GM23338 (cell line): ENCODE measurements around the gene YES1. TPM values are rescaled to one million over a fixed set of nuclear protein-coding genes. Genes with fewer than 3 reads are reported as not detected.

Experiments
- ATAC-seq: fragments of 200-7000 bp; cut with Tn5 transposase; 3 replicates; pipeline ENCODE4 v1.9.1; 2020
- DNase-seq: peaks from one replicate; pipeline ENCODE4 v3.0.0-alpha.2; 2015; ENCODE audit warnings: low spot score
- H2AFZ ChIP-seq: fragments of 200-600 bp; sonication (generic); 2 replicates; pipeline ENCODE4 v1.8.0; 2016; ENCODE audit warnings: antibody characterized with exemption, mild to moderate bottlenecking, moderate library complexity
- H3F3A ChIP-seq: fragments of 200-600 bp; sonication (generic); replicated peaks from 2 replicates; pipeline ENCODE4 v1.8.0; 2017; ENCODE audit warnings: antibody characterized with exemption, mixed run types, low read depth
- H3K27ac ChIP-seq: fragments of 200-600 bp; sonication (generic); 2 replicates; pipeline ENCODE4 v1.6.1; 2016; ENCODE audit warnings: low read depth
- H3K27me3 ChIP-seq: fragments of 200-600 bp; sonication (generic); 2 replicates; pipeline ENCODE4 v1.8.0; 2016; ENCODE audit warnings: mild to moderate bottlenecking, mixed run types, moderate library complexity; ENCODE audit not compliant: insufficient read depth
- H3K36me3 ChIP-seq: fragments of 200-600 bp; sonication (generic); 2 replicates; pipeline ENCODE4 v1.8.0; 2016; ENCODE audit warnings: mild to moderate bottlenecking; ENCODE audit not compliant: insufficient read depth
- H3K4me1 ChIP-seq: fragments of 200-600 bp; sonication (generic); 2 replicates; pipeline ENCODE4 v1.8.0; 2016; ENCODE audit warnings: mild to moderate bottlenecking, moderate library complexity; ENCODE audit not compliant: insufficient read depth
- H3K4me2 ChIP-seq: fragments of 200-600 bp; sonication (generic); 2 replicates; pipeline ENCODE4 v1.7.1; 2017; ENCODE audit warnings: mixed run types
- H3K4me3 ChIP-seq: fragments of 200-600 bp; sonication (generic); 2 replicates; pipeline ENCODE4 v1.6.1; 2016; ENCODE audit warnings: mixed run types
- H3K79me2 ChIP-seq: fragments of 200-600 bp; sonication (generic); replicated peaks from 2 replicates; pipeline ENCODE4 v1.8.0; 2017; ENCODE audit warnings: mild to moderate bottlenecking; ENCODE audit not compliant: insufficient read depth
- H3K9me2 ChIP-seq: fragments of 200-600 bp; sonication (generic); 2 replicates; pipeline ENCODE4 v1.8.0; 2017; ENCODE audit not compliant: insufficient read depth
- H4K20me1 ChIP-seq: fragments of 200-600 bp; sonication (generic); replicated peaks from 2 replicates; pipeline ENCODE4 v1.8.0; 2017; ENCODE audit warnings: mild to moderate bottlenecking; ENCODE audit not compliant: insufficient read depth
- H3K27ac Mint-ChIP-seq: 2 replicates; pipeline ENCODE4 v1.8.0; 2020; ENCODE audit warnings: inconsistent platforms, mild to moderate bottlenecking, moderate library complexity, mixed read lengths
- H3K27me3 Mint-ChIP-seq: 3 replicates; pipeline ENCODE4 v1.8.0; 2022; ENCODE audit warnings: low read depth, mild to moderate bottlenecking, moderate library complexity, mixed read lengths, inconsistent platforms; ENCODE audit not compliant: insufficient read depth, poor library complexity
- H3K36me3 Mint-ChIP-seq: 3 replicates; pipeline ENCODE4 v1.8.0; 2021; ENCODE audit warnings: low read depth, mild to moderate bottlenecking, inconsistent platforms, moderate library complexity, mixed read lengths
- H3K4me1 Mint-ChIP-seq: 3 replicates; pipeline ENCODE4 v1.8.0; 2020; ENCODE audit warnings: mild to moderate bottlenecking, inconsistent platforms, mixed read lengths
- H3K4me3 Mint-ChIP-seq: 3 replicates; pipeline ENCODE4 v1.8.0; 2021; ENCODE audit warnings: moderate library complexity, mild to moderate bottlenecking, inconsistent platforms, mixed read lengths
- H3K9me3 Mint-ChIP-seq: 3 replicates; pipeline ENCODE4 v1.8.0; 2020; ENCODE audit warnings: moderate library complexity, mild to moderate bottlenecking, inconsistent platforms, mixed read lengths
- CREB1 ChIP-seq: fragments of 250-450 bp; sonication (Bioruptor Pico); IDR thresholded peaks from 2 replicates; pipeline ENCODE4 v1.5.0; 2020; ENCODE audit warnings: low read depth, mild to moderate bottlenecking, moderate library complexity
- EZH2 ChIP-seq: fragments of 200-600 bp; sonication (generic); IDR thresholded peaks from one replicate; pipeline ENCODE4 v1.8.0; 2017; ENCODE audit warnings: antibody characterized with exemption, mild to moderate bottlenecking, low read depth; ENCODE audit not compliant: unreplicated experiment
- EZH2phosphoT487 ChIP-seq: fragments of 200-600 bp; sonication (generic); IDR thresholded peaks from one replicate; pipeline ENCODE4 v1.8.1; 2018; ENCODE audit warnings: antibody characterized with exemption; ENCODE audit not compliant: unreplicated experiment
- JUNB ChIP-seq: IDR thresholded peaks from one replicate; pipeline ENCODE4 v1.6.1; 2016; ENCODE audit warnings: antibody characterized with exemption; ENCODE audit not compliant: unreplicated experiment
- NANOG ChIP-seq: IDR thresholded peaks from 2 replicates; pipeline ENCODE4 v1.6.1; 2016; ENCODE audit warnings: antibody characterized with exemption, borderline replicate concordance
- POLR2AphosphoS5 ChIP-seq: IDR thresholded peaks from 2 replicates; pipeline ENCODE4 v1.6.1; 2016; ENCODE audit warnings: antibody characterized with exemption, low read depth
- STAT1 ChIP-seq: IDR thresholded peaks from one replicate; pipeline ENCODE4 v1.6.1; 2016; ENCODE audit warnings: antibody characterized with exemption; ENCODE audit not compliant: unreplicated experiment
- ZNF114 ChIP-seq: fragments of 250-450 bp; sonication (Bioruptor Pico); IDR thresholded peaks from 2 replicates; pipeline ENCODE4 v1.5.0; 2020; ENCODE audit warnings: mild to moderate bottlenecking, moderate library complexity
- ZNF331 ChIP-seq: fragments of 250-450 bp; sonication (Bioruptor Pico); IDR thresholded peaks from 2 replicates; pipeline ENCODE4 v1.5.0; 2020; ENCODE audit warnings: low read depth, mild to moderate bottlenecking, moderate library complexity
- polyA plus RNA-seq: library from polyadenylated mRNA; unstranded; fragments of >200 nt; fragmentation: Nextera tagmentation; extraction: Ambion mirVana; gene quantifications from 2 replicates; pipeline ENCODE4 v1.2.1, GENCODE V29; 2016
- total RNA-seq: library from RNA; depleted of rRNA; stranded (reverse); fragments of >200 nt; shearing (Covaris generic); gene quantifications from 2 replicates; pipeline ENCODE4 v1.2.3, GENCODE V29; 2014
- TF ChIP-seq, protein P1 (sequence below): IDR thresholded peaks from 2 replicates; pipeline ENCODE4 v1.6.1; 2016; ENCODE audit warnings: antibody characterized with exemption
- TF ChIP-seq, protein P2 (sequence below), 2 experiments: fragments of 200-600 bp in 1 of 2; sonication (generic) in 1 of 2; conservative IDR thresholded peaks; 2 replicates each; pipeline versions ENCODE4 v1.5.1 to v1.6.1; 2016 to 2017; ENCODE audit warnings: antibody characterized with exemption in 2 of 2, low read depth in 2 of 2, mild to moderate bottlenecking in 2 of 2, moderate library complexity in 1 of 2
- TF ChIP-seq, protein P3 (sequence below): IDR thresholded peaks from one replicate; pipeline ENCODE4 v1.6.1; 2018; ENCODE audit warnings: antibody characterized with exemption; ENCODE audit not compliant: unreplicated experiment
- TF ChIP-seq, protein P4 (sequence below): fragments of 250-450 bp; sonication (Bioruptor Pico); IDR thresholded peaks from 2 replicates; pipeline ENCODE4 v1.5.0; 2020; ENCODE audit warnings: mild to moderate bottlenecking, moderate library complexity

The YES1 gene
- total and polyA plus RNA-seq, 2 experiments from 2014 or later: 25.4 to 327 TPM

DNA sequence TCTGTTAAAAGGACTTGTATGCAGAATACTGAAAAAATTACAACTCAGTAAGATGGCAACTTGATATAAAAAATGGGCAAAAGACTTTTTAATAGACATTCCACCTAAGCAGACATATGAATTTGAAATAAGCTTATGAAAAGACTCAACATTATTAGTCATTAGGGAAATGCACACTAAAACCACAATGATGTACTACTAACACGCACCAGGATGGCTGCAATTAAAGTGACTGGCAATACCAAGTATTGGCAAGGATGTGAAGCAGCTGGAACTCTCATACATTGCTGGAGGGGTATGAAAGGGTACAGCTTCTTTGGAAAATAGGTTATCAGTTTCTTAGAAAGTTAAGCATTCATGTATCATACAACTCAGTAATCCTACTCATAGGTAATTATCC lies 96.4 kb downstream of the YES1 start (continued):
- TF ChIP-seq, protein P1, sequence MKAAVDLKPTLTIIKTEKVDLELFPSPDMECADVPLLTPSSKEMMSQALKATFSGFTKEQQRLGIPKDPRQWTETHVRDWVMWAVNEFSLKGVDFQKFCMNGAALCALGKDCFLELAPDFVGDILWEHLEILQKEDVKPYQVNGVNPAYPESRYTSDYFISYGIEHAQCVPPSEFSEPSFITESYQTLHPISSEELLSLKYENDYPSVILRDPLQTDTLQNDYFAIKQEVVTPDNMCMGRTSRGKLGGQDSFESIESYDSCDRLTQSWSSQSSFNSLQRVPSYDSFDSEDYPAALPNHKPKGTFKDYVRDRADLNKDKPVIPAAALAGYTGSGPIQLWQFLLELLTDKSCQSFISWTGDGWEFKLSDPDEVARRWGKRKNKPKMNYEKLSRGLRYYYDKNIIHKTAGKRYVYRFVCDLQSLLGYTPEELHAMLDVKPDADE: no peak
- no peak for TF ChIP-seq EZH2
- no peak for TF ChIP-seq STAT1
- TF ChIP-seq NANOG: no peak
- no peak for TF ChIP-seq CREB1 (CRISPR knock-in tag)
- TF ChIP-seq, protein P2, sequence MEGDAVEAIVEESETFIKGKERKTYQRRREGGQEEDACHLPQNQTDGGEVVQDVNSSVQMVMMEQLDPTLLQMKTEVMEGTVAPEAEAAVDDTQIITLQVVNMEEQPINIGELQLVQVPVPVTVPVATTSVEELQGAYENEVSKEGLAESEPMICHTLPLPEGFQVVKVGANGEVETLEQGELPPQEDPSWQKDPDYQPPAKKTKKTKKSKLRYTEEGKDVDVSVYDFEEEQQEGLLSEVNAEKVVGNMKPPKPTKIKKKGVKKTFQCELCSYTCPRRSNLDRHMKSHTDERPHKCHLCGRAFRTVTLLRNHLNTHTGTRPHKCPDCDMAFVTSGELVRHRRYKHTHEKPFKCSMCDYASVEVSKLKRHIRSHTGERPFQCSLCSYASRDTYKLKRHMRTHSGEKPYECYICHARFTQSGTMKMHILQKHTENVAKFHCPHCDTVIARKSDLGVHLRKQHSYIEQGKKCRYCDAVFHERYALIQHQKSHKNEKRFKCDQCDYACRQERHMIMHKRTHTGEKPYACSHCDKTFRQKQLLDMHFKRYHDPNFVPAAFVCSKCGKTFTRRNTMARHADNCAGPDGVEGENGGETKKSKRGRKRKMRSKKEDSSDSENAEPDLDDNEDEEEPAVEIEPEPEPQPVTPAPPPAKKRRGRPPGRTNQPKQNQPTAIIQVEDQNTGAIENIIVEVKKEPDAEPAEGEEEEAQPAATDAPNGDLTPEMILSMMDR (conservative IDR thresholded peaks at IDR 0.05; ENCODE audit: low read depth in 2 of 2): no peak
- TF ChIP-seq, protein P3, sequence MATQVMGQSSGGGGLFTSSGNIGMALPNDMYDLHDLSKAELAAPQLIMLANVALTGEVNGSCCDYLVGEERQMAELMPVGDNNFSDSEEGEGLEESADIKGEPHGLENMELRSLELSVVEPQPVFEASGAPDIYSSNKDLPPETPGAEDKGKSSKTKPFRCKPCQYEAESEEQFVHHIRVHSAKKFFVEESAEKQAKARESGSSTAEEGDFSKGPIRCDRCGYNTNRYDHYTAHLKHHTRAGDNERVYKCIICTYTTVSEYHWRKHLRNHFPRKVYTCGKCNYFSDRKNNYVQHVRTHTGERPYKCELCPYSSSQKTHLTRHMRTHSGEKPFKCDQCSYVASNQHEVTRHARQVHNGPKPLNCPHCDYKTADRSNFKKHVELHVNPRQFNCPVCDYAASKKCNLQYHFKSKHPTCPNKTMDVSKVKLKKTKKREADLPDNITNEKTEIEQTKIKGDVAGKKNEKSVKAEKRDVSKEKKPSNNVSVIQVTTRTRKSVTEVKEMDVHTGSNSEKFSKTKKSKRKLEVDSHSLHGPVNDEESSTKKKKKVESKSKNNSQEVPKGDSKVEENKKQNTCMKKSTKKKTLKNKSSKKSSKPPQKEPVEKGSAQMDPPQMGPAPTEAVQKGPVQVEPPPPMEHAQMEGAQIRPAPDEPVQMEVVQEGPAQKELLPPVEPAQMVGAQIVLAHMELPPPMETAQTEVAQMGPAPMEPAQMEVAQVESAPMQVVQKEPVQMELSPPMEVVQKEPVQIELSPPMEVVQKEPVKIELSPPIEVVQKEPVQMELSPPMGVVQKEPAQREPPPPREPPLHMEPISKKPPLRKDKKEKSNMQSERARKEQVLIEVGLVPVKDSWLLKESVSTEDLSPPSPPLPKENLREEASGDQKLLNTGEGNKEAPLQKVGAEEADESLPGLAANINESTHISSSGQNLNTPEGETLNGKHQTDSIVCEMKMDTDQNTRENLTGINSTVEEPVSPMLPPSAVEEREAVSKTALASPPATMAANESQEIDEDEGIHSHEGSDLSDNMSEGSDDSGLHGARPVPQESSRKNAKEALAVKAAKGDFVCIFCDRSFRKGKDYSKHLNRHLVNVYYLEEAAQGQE: no peak
- TF ChIP-seq POLR2AphosphoS5: no peak
- TF ChIP-seq JUNB: no peak
- TF ChIP-seq EZH2phosphoT487: no peak

DNA sequence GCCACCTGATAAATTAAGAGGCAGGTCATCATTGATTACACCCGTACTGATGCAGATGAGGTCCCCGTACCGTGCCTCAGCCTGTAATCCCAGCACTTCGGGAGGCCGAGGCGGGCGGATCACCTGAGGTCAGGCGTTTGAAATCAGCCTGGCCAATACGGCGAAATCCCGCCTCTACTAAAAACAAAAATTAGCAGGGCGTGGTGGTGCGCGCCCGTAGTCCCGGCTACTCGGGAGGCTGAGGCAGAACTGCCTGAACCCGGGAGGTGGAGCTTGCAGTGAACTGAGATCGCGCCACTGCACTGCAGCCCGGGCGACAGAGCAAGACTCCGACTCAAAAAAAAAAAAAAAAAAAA lies 98.9 kb downstream of the YES1 start:
- H3K27me3 ChIP-seq: 0 out of 2 replicates have a peak, but pooled peaks cover 7% of the 10 kb centered on the region
- H3K4me1 ChIP-seq: peaks cover 6% of the 10 kb centered on the region
- Mint-ChIP-seq H3K9me3 (peaks cover 7% of the 10 kb centered on the region; the same call in 2 of the 3 replicates), H3K36me3 (peaks cover 23% of the 10 kb centered on the region), H3K27ac (no peak overlapping the region), H3K4me3 (peak overlapping the region; percentile 68), H3K27me3 (peaks cover 6% of the 10 kb centered on the region), H3K4me1 (peaks cover 7% of the 10 kb centered on the region)
- peaks cover 25% of the 10 kb centered on the region for H4K20me1 ChIP-seq
- ATAC-seq: no peak
- no peak for DNase-seq
- H3K4me2 ChIP-seq: peak overlapping the region; percentile 78
- H3K27ac ChIP-seq: no peak overlapping the region
- peak overlapping the region; percentile 97 for H2AFZ ChIP-seq
- H3K36me3 ChIP-seq: no peaks in the 10 kb centered on the region; the same call in 1 of the 2 replicates
- H3K4me3 ChIP-seq: peak overlapping the region; percentile 57
- H3K9me2 ChIP-seq: no peaks in the 10 kb centered on the region
- peaks cover 37% of the 10 kb centered on the region for H3K79me2 ChIP-seq
- H3F3A ChIP-seq: peaks cover 5% of the 10 kb centered on the region; the same call in 1 of the 2 replicates
- no peak for TF ChIP-seq JUNB
- no peak for TF ChIP-seq CREB1 (CRISPR knock-in tag)
- TF ChIP-seq ZNF331 (CRISPR knock-in tag): no peak
- TF ChIP-seq EZH2phosphoT487: no peak
- TF ChIP-seq, protein P4, sequence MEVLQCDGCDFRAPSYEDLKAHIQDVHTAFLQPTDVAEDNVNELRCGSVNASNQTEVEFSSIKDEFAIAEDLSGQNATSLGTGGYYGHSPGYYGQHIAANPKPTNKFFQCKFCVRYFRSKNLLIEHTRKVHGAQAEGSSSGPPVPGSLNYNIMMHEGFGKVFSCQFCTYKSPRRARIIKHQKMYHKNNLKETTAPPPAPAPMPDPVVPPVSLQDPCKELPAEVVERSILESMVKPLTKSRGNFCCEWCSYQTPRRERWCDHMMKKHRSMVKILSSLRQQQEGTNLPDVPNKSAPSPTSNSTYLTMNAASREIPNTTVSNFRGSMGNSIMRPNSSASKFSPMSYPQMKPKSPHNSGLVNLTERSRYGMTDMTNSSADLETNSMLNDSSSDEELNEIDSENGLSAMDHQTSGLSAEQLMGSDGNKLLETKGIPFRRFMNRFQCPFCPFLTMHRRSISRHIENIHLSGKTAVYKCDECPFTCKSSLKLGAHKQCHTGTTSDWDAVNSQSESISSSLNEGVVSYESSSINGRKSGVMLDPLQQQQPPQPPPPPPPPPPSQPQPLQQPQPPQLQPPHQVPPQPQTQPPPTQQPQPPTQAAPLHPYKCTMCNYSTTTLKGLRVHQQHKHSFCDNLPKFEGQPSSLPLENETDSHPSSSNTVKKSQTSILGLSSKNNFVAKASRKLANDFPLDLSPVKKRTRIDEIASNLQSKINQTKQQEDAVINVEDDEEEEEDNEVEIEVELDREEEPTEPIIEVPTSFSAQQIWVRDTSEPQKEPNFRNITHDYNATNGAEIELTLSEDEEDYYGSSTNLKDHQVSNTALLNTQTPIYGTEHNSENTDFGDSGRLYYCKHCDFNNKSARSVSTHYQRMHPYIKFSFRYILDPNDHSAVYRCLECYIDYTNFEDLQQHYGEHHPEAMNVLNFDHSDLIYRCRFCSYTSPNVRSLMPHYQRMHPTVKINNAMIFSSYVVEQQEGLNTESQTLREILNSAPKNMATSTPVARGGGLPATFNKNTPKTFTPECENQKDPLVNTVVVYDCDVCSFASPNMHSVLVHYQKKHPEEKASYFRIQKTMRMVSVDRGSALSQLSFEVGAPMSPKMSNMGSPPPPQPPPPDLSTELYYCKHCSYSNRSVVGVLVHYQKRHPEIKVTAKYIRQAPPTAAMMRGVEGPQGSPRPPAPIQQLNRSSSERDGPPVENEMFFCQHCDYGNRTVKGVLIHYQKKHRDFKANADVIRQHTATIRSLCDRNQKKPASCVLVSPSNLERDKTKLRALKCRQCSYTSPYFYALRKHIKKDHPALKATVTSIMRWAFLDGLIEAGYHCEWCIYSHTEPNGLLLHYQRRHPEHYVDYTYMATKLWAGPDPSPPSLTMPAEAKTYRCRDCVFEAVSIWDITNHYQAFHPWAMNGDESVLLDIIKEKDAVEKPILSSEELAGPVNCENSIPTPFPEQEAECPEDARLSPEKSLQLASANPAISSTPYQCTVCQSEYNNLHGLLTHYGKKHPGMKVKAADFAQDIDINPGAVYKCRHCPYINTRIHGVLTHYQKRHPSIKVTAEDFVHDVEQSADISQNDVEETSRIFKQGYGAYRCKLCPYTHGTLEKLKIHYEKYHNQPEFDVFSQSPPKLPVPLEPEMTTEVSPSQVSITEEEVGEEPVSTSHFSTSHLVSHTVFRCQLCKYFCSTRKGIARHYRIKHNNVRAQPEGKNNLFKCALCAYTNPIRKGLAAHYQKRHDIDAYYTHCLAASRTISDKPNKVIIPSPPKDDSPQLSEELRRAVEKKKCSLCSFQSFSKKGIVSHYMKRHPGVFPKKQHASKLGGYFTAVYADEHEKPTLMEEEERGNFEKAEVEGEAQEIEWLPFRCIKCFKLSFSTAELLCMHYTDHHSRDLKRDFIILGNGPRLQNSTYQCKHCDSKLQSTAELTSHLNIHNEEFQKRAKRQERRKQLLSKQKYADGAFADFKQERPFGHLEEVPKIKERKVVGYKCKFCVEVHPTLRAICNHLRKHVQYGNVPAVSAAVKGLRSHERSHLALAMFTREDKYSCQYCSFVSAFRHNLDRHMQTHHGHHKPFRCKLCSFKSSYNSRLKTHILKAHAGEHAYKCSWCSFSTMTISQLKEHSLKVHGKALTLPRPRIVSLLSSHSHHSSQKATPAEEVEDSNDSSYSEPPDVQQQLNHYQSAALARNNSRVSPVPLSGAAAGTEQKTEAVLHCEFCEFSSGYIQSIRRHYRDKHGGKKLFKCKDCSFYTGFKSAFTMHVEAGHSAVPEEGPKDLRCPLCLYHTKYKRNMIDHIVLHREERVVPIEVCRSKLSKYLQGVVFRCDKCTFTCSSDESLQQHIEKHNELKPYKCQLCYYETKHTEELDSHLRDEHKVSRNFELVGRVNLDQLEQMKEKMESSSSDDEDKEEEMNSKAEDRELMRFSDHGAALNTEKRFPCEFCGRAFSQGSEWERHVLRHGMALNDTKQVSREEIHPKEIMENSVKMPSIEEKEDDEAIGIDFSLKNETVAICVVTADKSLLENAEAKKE (CRISPR knock-in tag): no peak
- no peak for TF ChIP-seq STAT1
- no peak for TF ChIP-seq EZH2
- TF ChIP-seq ZNF114 (CRISPR knock-in tag): no peak
